GM12878 (cell line): ENCODE data around the gene CIAO2A. TPM values are rescaled to one million over a fixed set of nuclear protein-coding genes. Genes with fewer than 3 reads are reported as not detected.

Experiments
- ATAC-seq: fragments of 200-7000 bp; cut with Tn5 transposase; 3 replicates; pipeline ENCODE4 v1.9.1; 2020; ENCODE audit warnings: mild to moderate bottlenecking, moderate library complexity
- BruUV-seq: library from RNA; stranded (reverse); fragments of 400-500 nt; replicated peaks from 2 replicates; lab custom pipeline; 2021; lab: Mats Ljungman, UMichigan
- CTCF ChIA-PET: fragments of 300-600 bp; sonication (Branson Sonifier 250); formaldehyde crosslinking; extraction: SDS; loops from one replicate; lab custom pipeline; 2021; ENCODE audit warnings: inconsistent platforms; lab: Yijun Ruan, JAX
- POLR2A ChIA-PET: fragments of 350-600 bp; formaldehyde crosslinking; extraction: SDS; loops from one replicate; lab custom pipeline; 2021; ENCODE audit warnings: inconsistent platforms; lab: Charles Lee
- RAD21 ChIA-PET: fragments of 300-600 bp; sonication (Branson Sonifier 250); formaldehyde crosslinking; loops from one replicate; lab custom pipeline; 2023; ENCODE audit warnings: antibody characterized with exemption; ENCODE audit not compliant: unreplicated experiment; lab: Charles Lee
- SMC1A ChIA-PET: fragments of 300-600 bp; sonication (Branson Sonifier 250); formaldehyde crosslinking; loops from one replicate; lab custom pipeline; 2023; ENCODE audit not compliant: unreplicated experiment, uncharacterized antibody; lab: Charles Lee
- DNase-seq: peaks from one replicate; pipeline ENCODE4 v3.0.0-alpha.2; 2011; ENCODE audit warnings: low read depth, low spot score
- FAIRE-seq: peaks from 3 replicates; lab custom pipeline; 2011; peaks lifted over from hg19 to GRCh38; lab: Jason Lieb, UNC
- H2AFZ ChIP-seq: 2 replicates; pipeline ENCODE4 v1.6.0; 2011; ENCODE audit warnings: low read depth, low read length, control low read depth; ENCODE audit not compliant: control insufficient read depth
- H3K27ac ChIP-seq: 2 replicates; pipeline ENCODE4 v1.5.1; 2011; ENCODE audit warnings: control low read depth; ENCODE audit not compliant: control insufficient read depth, insufficient read depth
- H3K27me3 ChIP-seq, 2 experiments: replicated peaks in 1 of 2; 2 replicates each; pipeline versions ENCODE4 v1.6.0 to v1.6.1; 2011; ENCODE audit warnings: low read length in 1 of 2; ENCODE audit not compliant: control insufficient read depth in 2 of 2, insufficient read depth in 2 of 2
- H3K36me3 ChIP-seq, 2 experiments: 2 replicates each; pipeline ENCODE4 v1.5.1; 2011; ENCODE audit warnings: low read length in 1 of 2; ENCODE audit not compliant: control insufficient read depth in 2 of 2, insufficient read depth in 2 of 2
- H3K4me1 ChIP-seq: 2 replicates; pipeline ENCODE4 v1.6.1; 2011; ENCODE audit warnings: mild to moderate bottlenecking, low read length, moderate library complexity, mixed read lengths; ENCODE audit not compliant: control insufficient read depth, insufficient read depth
- H3K4me2 ChIP-seq: 2 replicates; pipeline ENCODE4 v1.6.0; 2011; ENCODE audit warnings: control low read depth; ENCODE audit not compliant: control insufficient read depth, insufficient read depth
- H3K4me3 ChIP-seq: fragments of 200-600 bp; sonication (generic); 2 replicates; pipeline ENCODE4 v1.5.1; 2016
- H3K79me2 ChIP-seq: 2 replicates; pipeline ENCODE4 v1.6.0; 2011; ENCODE audit warnings: low read length; ENCODE audit not compliant: control insufficient read depth, insufficient read depth
- H3K9ac ChIP-seq: 2 replicates; pipeline ENCODE4 v1.8.0; 2011; ENCODE audit warnings: low read length, control low read depth, mixed read lengths; ENCODE audit not compliant: control insufficient read depth, insufficient read depth
- H3K9me3 ChIP-seq: replicated peaks from 3 replicates; pipeline ENCODE4 v1.5.1; 2011; ENCODE audit warnings: mild to moderate bottlenecking, low read length; ENCODE audit not compliant: control insufficient read depth, insufficient read depth
- H4K20me1 ChIP-seq: 2 replicates; pipeline ENCODE4 v1.6.0; 2011; ENCODE audit not compliant: control insufficient read depth, insufficient read depth
- IRF4 ChIP-seq: IDR thresholded peaks from 2 replicates; pipeline ENCODE4 v1.6.1; 2011; ENCODE audit warnings: low read depth, low read length
- MEF2B ChIP-seq: fragments of 450-650 bp; IDR thresholded peaks from 2 replicates; pipeline ENCODE4 v1.6.1; 2018; ENCODE audit warnings: mild to moderate bottlenecking, moderate library complexity; ENCODE audit not compliant: partially characterized antibody, poor library complexity, severe bottlenecking
- NR2C2 ChIP-seq: IDR thresholded peaks from 2 replicates; pipeline ENCODE4 v1.6.1; 2011; ENCODE audit warnings: borderline replicate concordance, low read depth; ENCODE audit not compliant: control insufficient read depth, insufficient read length
- RAD21 ChIP-seq: IDR thresholded peaks from 2 replicates; pipeline ENCODE4 v1.6.1; 2011; ENCODE audit warnings: mild to moderate bottlenecking, low read depth, low read length, moderate library complexity; ENCODE audit not compliant: insufficient read depth
- SIX5 ChIP-seq: IDR thresholded peaks from 2 replicates; pipeline ENCODE4 v1.6.1; 2011; ENCODE audit warnings: mild to moderate bottlenecking, low read depth, low read length, moderate library complexity; ENCODE audit not compliant: severe bottlenecking
- SMC3 ChIP-seq: IDR thresholded peaks from 2 replicates; pipeline ENCODE4 v1.6.1; 2011; ENCODE audit warnings: low read length, improper control_type of control experiment, borderline replicate concordance
- YY1 ChIP-seq: IDR thresholded peaks from 2 replicates; pipeline ENCODE4 v1.6.1; 2011; ENCODE audit warnings: low read depth, mild to moderate bottlenecking, low read length
- WGBS: methylation state at CpG from one replicate; pipeline ENCODE4 v1.1.6; 2016; ENCODE audit warnings: low lambda C conversion rate; ENCODE audit not compliant: insufficient replicate concordance, insufficient coverage; ENCODE audit errors: missing lambda C conversion rate; 5-methylcytosine and 5-hydroxymethylcytosine counted together
- in situ Hi-C: fragments of 300-500 bp; cut with MboI; formaldehyde crosslinking; loops from 9 replicates; pipeline ENCODE4 v1.14.3; 2018; ENCODE audit warnings: mixed read lengths
- intact Hi-C: fragments of 100-400 bp; cut with micrococcal nuclease; formaldehyde crosslinking; loops from one replicate; pipeline ENCODE4 v1.14.2; 2022; ENCODE audit not compliant: unreplicated experiment
- polyA plus RNA-seq, 11 experiments: library from polyadenylated mRNA; depleted of rRNA in 4 of 11; unstranded in 6 of 11; stranded (reverse) in 5 of 11; fragments of >200 nt; fragmentation: Nextera tagmentation in 4 of 11; fragmentation: Illumina TruSeq in 1 of 11; extraction: Ambion mirVana in 4 of 11; extraction: Trizol in 1 of 11; gene quantifications; 1 replicate in 1 of 11; 2 replicates in 10 of 11; pipeline versions ENCODE4 v1.2.1 to v1.2.3, GENCODE V29; 2011 to 2016; ENCODE audit warnings: inconsistent platforms in 2 of 11, missing spikeins in 2 of 11, low read depth in 1 of 11
- total RNA-seq, 4 experiments: library from RNA; depleted of rRNA in 3 of 4; stranded (reverse); fragments of >200 nt in 3 of 4; fragmentation: Illumina TruSeq in 1 of 4; extraction: Trizol in 1 of 4; gene quantifications; 2 replicates each; pipeline versions ENCODE4 v1.2.1 to v1.2.3, GENCODE V29; 2013 to 2021
- TF ChIP-seq, protein P1 (sequence below), 3 experiments: IDR thresholded peaks in 2 of 3; conservative IDR thresholded peaks in 1 of 3; 2 replicates each; pipeline ENCODE4 v1.5.1; 2011; ENCODE audit warnings: low read depth in 3 of 3, low read length in 3 of 3, mild to moderate bottlenecking in 3 of 3, control low read depth in 2 of 3, moderate library complexity in 2 of 3, inconsistent platforms in 1 of 3, mixed read lengths in 1 of 3; ENCODE audit not compliant: control insufficient read depth in 2 of 3, insufficient read depth in 1 of 3; ENCODE audit errors: extremely low read depth in 1 of 3
- TF ChIP-seq, protein P2 (sequence below): IDR thresholded peaks from 2 replicates; pipeline ENCODE4 v1.6.1; 2011; ENCODE audit warnings: borderline replicate concordance, low read depth, mild to moderate bottlenecking, moderate library complexity, low read length; ENCODE audit not compliant: insufficient read depth, poor library complexity, severe bottlenecking

The CIAO2A gene
- total and polyA plus RNA-seq, 10 of the 15 experiments (the other 5 are each of a cell fraction or from before 2014, with no cell fraction given): 94.5 to 400 (median 204) TPM

GRCh38 chr15:64067564-64068030, 26.0 kb downstream of the CIAO2A start:
- ATAC-seq (peak; percentile 94), DNase-seq (peak; percentile 40), FAIRE-seq (peak; percentile 89)
- Histone ChIP-seq H4K20me1 (no peaks in the 10 kb centered on the region), H3K9me3 (no peaks in the 10 kb centered on the region), H3K27ac (no peak overlapping the region), H3K27me3 (no peaks in the 10 kb centered on the region), H3K4me1 (peaks cover 13% of the 10 kb centered on the region), H3K79me2 (no peaks in the 10 kb centered on the region), H3K36me3 (peaks cover 5 to 9% of the 10 kb centered on the region in 2 experiments), H3K4me2 (no peak overlapping the region; the same call in 1 of the 2 replicates), H3K4me3 (no peak overlapping the region), H3K9ac (no peak overlapping the region), H2AFZ (peak overlapping the region; percentile 52; the same call in 1 of the 2 replicates)
- SMC1A ChIA-PET: interaction anchor here (0.6 to 8.8 kb wide), 45 partner anchors 11 to 559 kb away, joined by 3 to 94 read pairs (median 5); partner anchors contain the start of genes CIAO2A and DAPK2
- in situ Hi-C loops (loop anchor here (5.0 kb wide), 4 partner anchors 315 to 775 kb away; no protein-coding TSS in a partner anchor), intact Hi-C loops (loop anchor here (1.0 to 5.0 kb wide), 5 partner anchors 80 to 457 kb away; partner anchors contain the start of gene HERC1)
- no TSS peak for BruUV-seq
- POLR2A ChIA-PET: interaction anchor here (0.8 to 3.1 kb wide), 3 partner anchors 13 to 316 kb away, joined by 3 to 11 read pairs (median 3); no protein-coding TSS in a partner anchor
- 27% methylated on average over 11 of the region's 11 CpGs for WGBS
- TF ChIP-seq IRF4: 0 out of 2 replicates have a peak, but pooled peaks have one; percentile 45
- TF ChIP-seq MEF2B: peak; percentile 21
- TF ChIP-seq NR2C2: no peak
- TF ChIP-seq RAD21: peak; percentile 89
- 0 out of 2 replicates have a peak, but pooled peaks have one; percentile 49 for TF ChIP-seq YY1
- TF ChIP-seq SIX5: no peak
- TF ChIP-seq, protein P1, sequence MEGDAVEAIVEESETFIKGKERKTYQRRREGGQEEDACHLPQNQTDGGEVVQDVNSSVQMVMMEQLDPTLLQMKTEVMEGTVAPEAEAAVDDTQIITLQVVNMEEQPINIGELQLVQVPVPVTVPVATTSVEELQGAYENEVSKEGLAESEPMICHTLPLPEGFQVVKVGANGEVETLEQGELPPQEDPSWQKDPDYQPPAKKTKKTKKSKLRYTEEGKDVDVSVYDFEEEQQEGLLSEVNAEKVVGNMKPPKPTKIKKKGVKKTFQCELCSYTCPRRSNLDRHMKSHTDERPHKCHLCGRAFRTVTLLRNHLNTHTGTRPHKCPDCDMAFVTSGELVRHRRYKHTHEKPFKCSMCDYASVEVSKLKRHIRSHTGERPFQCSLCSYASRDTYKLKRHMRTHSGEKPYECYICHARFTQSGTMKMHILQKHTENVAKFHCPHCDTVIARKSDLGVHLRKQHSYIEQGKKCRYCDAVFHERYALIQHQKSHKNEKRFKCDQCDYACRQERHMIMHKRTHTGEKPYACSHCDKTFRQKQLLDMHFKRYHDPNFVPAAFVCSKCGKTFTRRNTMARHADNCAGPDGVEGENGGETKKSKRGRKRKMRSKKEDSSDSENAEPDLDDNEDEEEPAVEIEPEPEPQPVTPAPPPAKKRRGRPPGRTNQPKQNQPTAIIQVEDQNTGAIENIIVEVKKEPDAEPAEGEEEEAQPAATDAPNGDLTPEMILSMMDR (IDR thresholded peaks at IDR 0.05 in 2 of 3, conservative IDR thresholded peaks at IDR 0.05 in 1 of 3; ENCODE audit: control insufficient read depth in 2 of 3, extremely low read depth in 1 of 3, insufficient read depth in 1 of 3, low read depth in 3 of 3, low read length in 3 of 3): peak; percentile 72 to 83 (median 77)
- peak; percentile 85 for TF ChIP-seq SMC3
- TF ChIP-seq, protein P2, sequence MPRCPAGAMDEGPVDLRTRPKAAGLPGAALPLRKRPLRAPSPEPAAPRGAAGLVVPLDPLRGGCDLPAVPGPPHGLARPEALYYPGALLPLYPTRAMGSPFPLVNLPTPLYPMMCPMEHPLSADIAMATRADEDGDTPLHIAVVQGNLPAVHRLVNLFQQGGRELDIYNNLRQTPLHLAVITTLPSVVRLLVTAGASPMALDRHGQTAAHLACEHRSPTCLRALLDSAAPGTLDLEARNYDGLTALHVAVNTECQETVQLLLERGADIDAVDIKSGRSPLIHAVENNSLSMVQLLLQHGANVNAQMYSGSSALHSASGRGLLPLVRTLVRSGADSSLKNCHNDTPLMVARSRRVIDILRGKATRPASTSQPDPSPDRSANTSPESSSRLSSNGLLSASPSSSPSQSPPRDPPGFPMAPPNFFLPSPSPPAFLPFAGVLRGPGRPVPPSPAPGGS: no peak
- RAD21 ChIA-PET: interaction anchor here (0.6 to 4.8 kb wide), 36 partner anchors 13 to 973 kb away, joined by 3 to 67 read pairs (median 4); partner anchors contain the start of genes CIAO2A and DAPK2
- CTCF ChIA-PET: interaction anchor here (0.6 to 9.2 kb wide), 75 partner anchors 11 to 1020 kb away, joined by 3 to 140 read pairs (median 5); partner anchors contain the start of genes CIAO2A, DAPK2 and SNX1
